Left ventricle myocardium inferior (tissue), 1 donor: Measurements from ENCODE around the gene SLC25A21. TPM values are rescaled to one million over a fixed set of nuclear protein-coding genes. Genes with fewer than 3 reads are reported as not detected.
"Not testable (repeated sequence)": the region's sequence is repeated elsewhere in the genome, so short reads cannot be mapped to it uniquely, and the experiment has no call there.

Source experiments
- DNase-seq: peaks from one replicate; pipeline ENCODE4 v3.0.0-alpha.2; 2020
- H3K27ac ChIP-seq: fragments of 200-600 bp; replicated peaks from 2 replicates; pipeline ENCODE4 v1.8.0; 2021
- H3K27me3 ChIP-seq: fragments of 200-600 bp; 2 replicates; pipeline ENCODE4 v1.8.0; 2021; ENCODE audit warnings: low read depth
- H3K36me3 ChIP-seq: fragments of 200-600 bp; 2 replicates; pipeline ENCODE4 v1.8.0; 2021
- H3K4me1 ChIP-seq: fragments of 200-600 bp; 2 replicates; pipeline ENCODE4 v1.8.0; 2021
- H3K4me3 ChIP-seq: fragments of 200-600 bp; 2 replicates; pipeline ENCODE4 v1.8.0; 2021; ENCODE audit warnings: mild to moderate bottlenecking, moderate library complexity
- H3K9me3 ChIP-seq: fragments of 200-600 bp; replicated peaks from 2 replicates; pipeline ENCODE4 v1.8.0; 2021
- intact Hi-C: fragments of 100-400 bp; cut with micrococcal nuclease; formaldehyde crosslinking; loops from one replicate; pipeline ENCODE4 v1.11.0; 2022
- total RNA-seq: library from RNA; stranded (reverse); fragmentation: NEBNext Ultra II Directional; extraction: Animal tissue kit (Norgen Biotek cat#: 25700); gene quantifications from one replicate; pipeline ENCODE4 v1.2.1, GENCODE V29; 2021
- TF ChIP-seq, protein P1 (sequence below): fragments of 200-600 bp; IDR thresholded peaks from 2 replicates; pipeline ENCODE4 v1.8.0; 2021; ENCODE audit warnings: antibody characterized with exemption, mild to moderate bottlenecking, borderline replicate concordance
- donor health status: DM: no; HTN: yes; CAD: no; lungs with severe emphysema.

Gene SLC25A21
- total RNA-seq, 1 donor from 2014 or later = 0.77 TPM

DNA sequence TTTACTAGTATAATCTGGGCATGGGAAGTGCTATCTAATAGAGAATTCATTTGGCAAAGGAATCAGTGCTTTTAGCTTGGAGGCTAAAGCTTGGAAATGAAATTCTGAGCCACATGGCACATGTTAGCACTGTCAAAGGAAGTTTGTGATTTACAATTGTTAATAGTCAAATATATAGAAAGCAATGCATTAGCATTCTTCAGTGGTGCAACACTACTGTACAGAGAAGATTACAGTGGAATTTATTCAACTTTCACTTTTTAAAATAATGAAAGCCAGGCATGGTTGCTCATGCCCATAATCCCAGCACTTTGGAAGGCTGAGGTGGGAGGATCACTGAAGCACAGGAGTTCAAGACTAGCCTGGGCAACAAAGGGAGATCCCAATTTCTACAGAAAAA lies 464.8 kb downstream of the SLC25A21 start:
- H3K4me1 ChIP-seq = no peaks in the 10 kb centered on the region
- no peak overlapping the region for H3K4me3 ChIP-seq
- TF ChIP-seq, protein P1, sequence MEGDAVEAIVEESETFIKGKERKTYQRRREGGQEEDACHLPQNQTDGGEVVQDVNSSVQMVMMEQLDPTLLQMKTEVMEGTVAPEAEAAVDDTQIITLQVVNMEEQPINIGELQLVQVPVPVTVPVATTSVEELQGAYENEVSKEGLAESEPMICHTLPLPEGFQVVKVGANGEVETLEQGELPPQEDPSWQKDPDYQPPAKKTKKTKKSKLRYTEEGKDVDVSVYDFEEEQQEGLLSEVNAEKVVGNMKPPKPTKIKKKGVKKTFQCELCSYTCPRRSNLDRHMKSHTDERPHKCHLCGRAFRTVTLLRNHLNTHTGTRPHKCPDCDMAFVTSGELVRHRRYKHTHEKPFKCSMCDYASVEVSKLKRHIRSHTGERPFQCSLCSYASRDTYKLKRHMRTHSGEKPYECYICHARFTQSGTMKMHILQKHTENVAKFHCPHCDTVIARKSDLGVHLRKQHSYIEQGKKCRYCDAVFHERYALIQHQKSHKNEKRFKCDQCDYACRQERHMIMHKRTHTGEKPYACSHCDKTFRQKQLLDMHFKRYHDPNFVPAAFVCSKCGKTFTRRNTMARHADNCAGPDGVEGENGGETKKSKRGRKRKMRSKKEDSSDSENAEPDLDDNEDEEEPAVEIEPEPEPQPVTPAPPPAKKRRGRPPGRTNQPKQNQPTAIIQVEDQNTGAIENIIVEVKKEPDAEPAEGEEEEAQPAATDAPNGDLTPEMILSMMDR = no peak
- no peaks in the 10 kb centered on the region for H3K36me3 ChIP-seq
- no peak overlapping the region for H3K27ac ChIP-seq
- no peak for DNase-seq
- intact Hi-C loops = no loop called here
- H3K9me3 ChIP-seq = no peaks in the 10 kb centered on the region
- no peaks in the 10 kb centered on the region for H3K27me3 ChIP-seq

DNA sequence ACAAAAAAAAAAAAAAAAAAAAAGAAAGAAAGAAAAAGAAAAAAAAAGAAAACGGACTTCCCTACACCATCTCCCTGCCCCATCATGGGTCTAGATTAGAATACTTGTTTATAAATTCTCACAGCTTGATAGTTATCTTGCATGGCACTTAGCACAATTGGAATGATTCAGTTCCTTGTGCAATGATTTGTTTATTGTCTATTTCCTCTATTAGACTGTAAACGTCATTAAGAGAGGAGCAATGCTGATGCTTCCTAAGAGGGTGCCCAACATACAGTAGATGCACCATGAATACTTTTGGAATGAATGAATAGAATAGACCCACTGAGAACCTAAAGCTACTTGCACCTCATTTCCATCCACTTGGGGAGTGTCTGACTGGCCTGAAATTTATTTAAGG lies 469.9 kb downstream of the SLC25A21 start:
- H3K4me1 ChIP-seq = no peaks in the 10 kb centered on the region
- H3K27ac ChIP-seq = no peak overlapping the region
- intact Hi-C loops = no loop called here
- peaks cover 18% of the 10 kb centered on the region for H3K27me3 ChIP-seq
- H3K9me3 ChIP-seq = peaks cover 6% of the 10 kb centered on the region
- no peak overlapping the region for H3K4me3 ChIP-seq
- no peaks in the 10 kb centered on the region for H3K36me3 ChIP-seq
- TF ChIP-seq, protein P1 = no peak
- no peak for DNase-seq

DNA sequence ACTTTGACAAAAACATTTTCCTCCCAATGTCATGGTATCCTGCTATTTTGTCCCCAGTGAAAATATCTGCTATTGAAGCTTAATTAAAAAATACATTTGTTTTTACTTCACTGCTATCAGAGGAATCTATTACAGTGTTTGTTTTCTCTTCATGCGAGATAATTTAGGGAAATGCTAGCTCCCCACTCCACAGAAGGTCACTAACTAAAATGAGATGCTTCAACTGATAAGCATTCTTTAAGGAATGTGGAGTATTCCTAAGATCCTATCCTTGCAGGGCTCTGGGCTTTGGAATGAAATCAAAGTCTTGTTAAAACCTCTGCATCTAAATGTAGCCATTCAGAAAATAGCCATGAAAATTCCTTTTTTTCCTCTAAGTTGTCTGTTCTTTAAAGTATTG lies 471.3 kb downstream of the SLC25A21 start:
- Histone ChIP-seq H3K4me3 (no peak overlapping the region), H3K9me3 (peaks cover 15% of the 10 kb centered on the region), H3K36me3 (no peaks in the 10 kb centered on the region), H3K27ac (no peak overlapping the region), H3K27me3 (peaks cover 18% of the 10 kb centered on the region), H3K4me1 (no peaks in the 10 kb centered on the region)
- DNase-seq = no peak
- TF ChIP-seq, protein P1 = no peak
- intact Hi-C loops = no loop called here

DNA sequence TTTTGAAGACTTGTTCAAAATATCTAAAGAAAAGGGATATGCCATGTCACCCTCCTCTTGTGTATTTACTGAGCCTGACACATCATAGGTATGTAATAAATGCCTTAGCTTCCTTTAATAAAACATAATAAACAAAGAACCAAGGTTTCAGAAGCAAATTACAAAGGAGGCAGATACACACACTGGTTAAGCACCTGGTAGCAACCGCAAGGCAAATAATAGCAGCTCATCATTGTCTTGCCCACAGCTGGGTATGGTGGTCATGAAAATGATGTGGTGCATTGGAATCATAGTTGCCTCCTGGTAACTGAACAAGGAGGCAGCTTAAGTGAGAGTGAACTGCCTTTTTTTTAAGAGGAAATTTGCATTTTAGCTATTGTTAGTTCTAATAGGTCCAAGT lies 471.8 kb downstream of the SLC25A21 start:
- peaks cover 18% of the 10 kb centered on the region for H3K27me3 ChIP-seq
- H3K4me1 ChIP-seq = no peaks in the 10 kb centered on the region
- no peak overlapping the region for H3K4me3 ChIP-seq
- H3K36me3 ChIP-seq = no peaks in the 10 kb centered on the region
- TF ChIP-seq, protein P1 = no peak
- H3K27ac ChIP-seq = no peak overlapping the region
- intact Hi-C loops = no loop called here
- peaks cover 18% of the 10 kb centered on the region for H3K9me3 ChIP-seq
- no peak for DNase-seq

DNA sequence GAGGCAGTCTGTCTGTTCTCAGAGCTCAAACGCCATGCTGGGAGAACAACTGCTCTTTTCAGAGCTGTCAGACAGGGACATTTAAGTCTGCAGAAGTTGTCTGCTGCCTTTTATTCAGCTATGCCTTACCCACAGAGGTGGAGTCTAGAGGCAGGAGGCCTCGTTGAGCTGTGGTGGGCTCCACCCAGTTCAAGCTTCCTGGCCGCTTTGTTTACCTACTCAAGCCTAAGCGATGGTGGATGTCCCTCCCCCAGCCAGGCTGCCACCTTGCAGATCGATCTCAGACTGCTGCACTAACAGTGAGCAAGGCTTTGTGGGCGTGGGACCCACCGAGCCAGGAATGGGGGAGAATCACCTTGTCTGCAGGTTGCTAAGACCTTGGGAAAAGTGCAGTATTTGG lies 473.0 kb downstream of the SLC25A21 start:
- H3K36me3 ChIP-seq, H3K4me1 ChIP-seq, DNase-seq, H3K27ac ChIP-seq, H3K4me3 ChIP-seq, intact Hi-C loops: not testable (repeated sequence)
- Histone ChIP-seq H3K27me3 (peaks cover 18% of the 10 kb centered on the region), H3K9me3 (peaks cover 30% of the 10 kb centered on the region)

DNA sequence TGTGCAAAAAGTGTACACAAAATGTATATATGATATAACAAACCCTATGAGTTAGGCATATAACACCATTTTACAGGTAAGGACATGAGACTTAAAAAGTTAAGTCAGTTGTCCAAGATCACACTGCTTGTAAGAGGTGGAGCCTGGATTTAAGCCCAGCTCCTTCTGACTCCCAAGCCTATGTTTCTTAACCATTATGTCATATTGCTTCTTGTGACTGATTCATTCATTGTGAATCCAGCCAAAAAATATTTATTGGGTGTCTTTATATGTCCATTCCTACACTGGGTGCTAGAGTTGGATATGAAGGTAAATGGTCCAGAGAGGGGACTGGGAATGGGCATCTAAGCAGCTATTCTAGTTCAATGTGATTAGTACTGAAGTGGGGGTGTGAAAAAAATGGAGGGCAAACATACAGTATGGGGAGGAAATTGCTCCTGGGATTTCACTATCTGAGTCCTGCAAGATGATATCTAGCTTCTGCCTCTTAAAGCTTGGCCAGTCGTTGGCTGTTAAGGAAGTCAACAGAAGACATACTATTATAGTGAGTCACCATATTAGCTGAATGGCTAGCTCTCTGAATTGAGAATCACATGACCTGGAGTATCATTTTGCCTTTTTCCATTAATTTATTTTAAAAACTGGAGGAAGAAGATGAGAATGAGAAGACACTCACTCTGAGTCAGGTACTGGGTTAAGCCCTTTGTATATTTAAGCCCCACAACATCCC lies 481.9 kb downstream of the SLC25A21 start:
- TF ChIP-seq, protein P1 = no peak
- Histone ChIP-seq H3K4me3 (no peak overlapping the region), H3K36me3 (no peaks in the 10 kb centered on the region), H3K27me3 (peaks cover 24% of the 10 kb centered on the region), H3K9me3 (peaks cover 15% of the 10 kb centered on the region), H3K27ac (no peak overlapping the region), H3K4me1 (no peaks in the 10 kb centered on the region)
- intact Hi-C loops = no loop called here
- no peak for DNase-seq
